ENCODE measurements around the gene ARMH4. TPM values are rescaled to one million over a fixed set of nuclear protein-coding genes. Genes with fewer than 3 reads are reported as not detected.

ARMH4 gene
- polyA plus RNA-seq, 1 donor (not counting 4 experiments of a cell fraction or from before 2014, with no cell fraction given): 0.56 TPM

- no peak for FAIRE-seq
- no peaks in the 10 kb centered on the region for H3K79me2 ChIP-seq (ENCODE audit: control insufficient read depth, insufficient read depth, low read length)
Measured at GRCh38 chr14:58160561-58160960, 8.5 kb upstream of the ARMH4 start.

GRCh38 chr14:58151133-58152013 lies 640 bp downstream of the ARMH4 start:
- DNase-seq (ENCODE audit: low read depth, low spot score) (no peak), FAIRE-seq (no peak)
- TF ChIP-seq CTCF (optimal IDR thresholded peaks at IDR 0.05 in 1 of 3, IDR thresholded peaks at IDR 0.05 in 1 of 3, conservative IDR thresholded peaks at IDR 0.05 in 1 of 3; ENCODE audit: extremely low read depth in 1 of 3, insufficient read depth in 2 of 3, low read length in 3 of 3): no peak
- TF ChIP-seq EZH2 (IDR thresholded peaks at IDR 0.05; ENCODE audit: low read length): peak; percentile 24
- H3K79me2 ChIP-seq (ENCODE audit: control insufficient read depth, insufficient read depth, low read length): no peaks in the 10 kb centered on the region
- H3K27me3 ChIP-seq (ENCODE audit: control insufficient read depth, extremely low read depth, insufficient read depth, low read length): peaks cover 23% of the 10 kb centered on the region
- H3K9me1 ChIP-seq (ENCODE audit: control insufficient read depth, extremely low read depth, insufficient read depth, low read length): no peaks in the 10 kb centered on the region
- peaks cover 7% of the 10 kb centered on the region for H3K4me1 ChIP-seq (ENCODE audit: control insufficient read depth, extremely low read depth, insufficient read depth, low read length)
- H3K27ac ChIP-seq (ENCODE audit: control insufficient read depth, insufficient read depth, low read length): no peak overlapping the region
- dilution Hi-C loops (cut with MboI; ENCODE audit: extremely low pct_ligation_motif_present, low sequenced_read_pairs): no loop called here
- H3K4me2 ChIP-seq (ENCODE audit: control insufficient read depth, extremely low read depth, insufficient read depth, low read depth, low read length): peak overlapping the region; percentile 81
- H3K9me3 ChIP-seq (ENCODE audit: control insufficient read depth, low read depth, low read length): no peaks in the 10 kb centered on the region
- no peaks in the 10 kb centered on the region for H3K36me3 ChIP-seq (ENCODE audit: control insufficient read depth in 2 of 2, extremely low read depth in 1 of 2, insufficient read depth in 2 of 2, low read length in 2 of 2)
- peak overlapping the region; percentile 72 for H2AFZ ChIP-seq (ENCODE audit: control insufficient read depth, low read length)
- H3K9ac ChIP-seq (ENCODE audit: control insufficient read depth, extremely low read depth, insufficient read depth, low read length): no peak overlapping the region
- no peaks in the 10 kb centered on the region for H4K20me1 ChIP-seq (ENCODE audit: control insufficient read depth, extremely low read depth, insufficient read depth, low read length)
- H3K4me3 ChIP-seq (ENCODE audit: control insufficient read depth in 2 of 3, extremely low read depth in 1 of 3, insufficient read depth in 2 of 3, low read depth in 1 of 3, low read length in 3 of 3): peak overlapping the region; percentile 54 to 75 (median 72)

More at GRCh38 chr14:58160561-58160960, 8.5 kb upstream of the ARMH4 start:
- Histone ChIP-seq H2AFZ (ENCODE audit: control insufficient read depth, low read length) (no peak overlapping the region), H3K4me3 (ENCODE audit: control insufficient read depth in 2 of 3, extremely low read depth in 1 of 3, insufficient read depth in 2 of 3, low read depth in 1 of 3, low read length in 3 of 3) (no peak overlapping the region), H3K4me1 (ENCODE audit: control insufficient read depth, extremely low read depth, insufficient read depth, low read length) (peaks cover 2% of the 10 kb centered on the region), H3K9me3 (ENCODE audit: control insufficient read depth, low read depth, low read length) (no peaks in the 10 kb centered on the region), H3K9me1 (ENCODE audit: control insufficient read depth, extremely low read depth, insufficient read depth, low read length) (no peaks in the 10 kb centered on the region), H3K9ac (ENCODE audit: control insufficient read depth, extremely low read depth, insufficient read depth, low read length) (no peak overlapping the region), H4K20me1 (ENCODE audit: control insufficient read depth, extremely low read depth, insufficient read depth, low read length) (no peaks in the 10 kb centered on the region), H3K4me2 (ENCODE audit: control insufficient read depth, extremely low read depth, insufficient read depth, low read depth, low read length) (no peak overlapping the region), H3K36me3 (ENCODE audit: control insufficient read depth in 2 of 2, extremely low read depth in 1 of 2, insufficient read depth in 2 of 2, low read length in 2 of 2) (no peaks in the 10 kb centered on the region), H3K27me3 (ENCODE audit: control insufficient read depth, extremely low read depth, insufficient read depth, low read length) (no peaks in the 10 kb centered on the region), H3K27ac (ENCODE audit: control insufficient read depth, insufficient read depth, low read length) (no peak overlapping the region)
- no peak for DNase-seq (ENCODE audit: low read depth, low spot score)
- dilution Hi-C loops (cut with MboI; ENCODE audit: extremely low pct_ligation_motif_present, low sequenced_read_pairs): no loop called here
- TF ChIP-seq EZH2 (IDR thresholded peaks at IDR 0.05; ENCODE audit: low read length) (no peak), CTCF (optimal IDR thresholded peaks at IDR 0.05 in 1 of 3, IDR thresholded peaks at IDR 0.05 in 1 of 3, conservative IDR thresholded peaks at IDR 0.05 in 1 of 3; ENCODE audit: extremely low read depth in 1 of 3, insufficient read depth in 2 of 3, low read length in 3 of 3) (no peak)

Measured in keratinocyte (primary cell).